GM12878 (cell line): ENCODE data around the gene ELL2. TPM values are rescaled to one million over a fixed set of nuclear protein-coding genes. Genes with fewer than 3 reads are reported as not detected.

ENCODE experiments used
- ATAC-seq: fragments of 200-7000 bp; cut with Tn5 transposase; 3 replicates; pipeline ENCODE4 v1.9.1; 2020; ENCODE audit warnings: mild to moderate bottlenecking, moderate library complexity
- BruUV-seq: library from RNA; stranded (reverse); fragments of 400-500 nt; replicated peaks from 2 replicates; lab custom pipeline; 2021; lab: Mats Ljungman, UMichigan
- CTCF ChIA-PET: fragments of 300-600 bp; sonication (Branson Sonifier 250); formaldehyde crosslinking; extraction: SDS; loops from one replicate; lab custom pipeline; 2021; ENCODE audit warnings: inconsistent platforms; lab: Yijun Ruan, JAX
- POLR2A ChIA-PET: fragments of 350-600 bp; formaldehyde crosslinking; extraction: SDS; loops from one replicate; lab custom pipeline; 2021; ENCODE audit warnings: inconsistent platforms; lab: Charles Lee
- RAD21 ChIA-PET: fragments of 300-600 bp; sonication (Branson Sonifier 250); formaldehyde crosslinking; loops from one replicate; lab custom pipeline; 2023; ENCODE audit warnings: antibody characterized with exemption; ENCODE audit not compliant: unreplicated experiment; lab: Charles Lee
- SMC1A ChIA-PET: fragments of 300-600 bp; sonication (Branson Sonifier 250); formaldehyde crosslinking; loops from one replicate; lab custom pipeline; 2023; ENCODE audit not compliant: unreplicated experiment, uncharacterized antibody; lab: Charles Lee
- DNase-seq: peaks from one replicate; pipeline ENCODE4 v3.0.0-alpha.2; 2011; ENCODE audit warnings: low read depth, low spot score
- FAIRE-seq: peaks from 3 replicates; lab custom pipeline; 2011; peaks lifted over from hg19 to GRCh38; lab: Jason Lieb, UNC
- H2AFZ ChIP-seq: 2 replicates; pipeline ENCODE4 v1.6.0; 2011; ENCODE audit warnings: low read depth, low read length, control low read depth; ENCODE audit not compliant: control insufficient read depth
- H3K27ac ChIP-seq: 2 replicates; pipeline ENCODE4 v1.5.1; 2011; ENCODE audit warnings: control low read depth; ENCODE audit not compliant: control insufficient read depth, insufficient read depth
- H3K27me3 ChIP-seq, 2 experiments: replicated peaks in 1 of 2; 2 replicates each; pipeline versions ENCODE4 v1.6.0 to v1.6.1; 2011; ENCODE audit warnings: low read length in 1 of 2; ENCODE audit not compliant: control insufficient read depth in 2 of 2, insufficient read depth in 2 of 2
- H3K36me3 ChIP-seq, 2 experiments: 2 replicates each; pipeline ENCODE4 v1.5.1; 2011; ENCODE audit warnings: low read length in 1 of 2; ENCODE audit not compliant: control insufficient read depth in 2 of 2, insufficient read depth in 2 of 2
- H3K4me1 ChIP-seq: 2 replicates; pipeline ENCODE4 v1.6.1; 2011; ENCODE audit warnings: mild to moderate bottlenecking, low read length, moderate library complexity, mixed read lengths; ENCODE audit not compliant: control insufficient read depth, insufficient read depth
- H3K4me2 ChIP-seq: 2 replicates; pipeline ENCODE4 v1.6.0; 2011; ENCODE audit warnings: control low read depth; ENCODE audit not compliant: control insufficient read depth, insufficient read depth
- H3K4me3 ChIP-seq: fragments of 200-600 bp; sonication (generic); 2 replicates; pipeline ENCODE4 v1.5.1; 2016
- H3K79me2 ChIP-seq: 2 replicates; pipeline ENCODE4 v1.6.0; 2011; ENCODE audit warnings: low read length; ENCODE audit not compliant: control insufficient read depth, insufficient read depth
- H3K9ac ChIP-seq: 2 replicates; pipeline ENCODE4 v1.8.0; 2011; ENCODE audit warnings: low read length, control low read depth, mixed read lengths; ENCODE audit not compliant: control insufficient read depth, insufficient read depth
- H3K9me3 ChIP-seq: replicated peaks from 3 replicates; pipeline ENCODE4 v1.5.1; 2011; ENCODE audit warnings: mild to moderate bottlenecking, low read length; ENCODE audit not compliant: control insufficient read depth, insufficient read depth
- H4K20me1 ChIP-seq: 2 replicates; pipeline ENCODE4 v1.6.0; 2011; ENCODE audit not compliant: control insufficient read depth, insufficient read depth
- CBX3 ChIP-seq: fragments of 200-600 bp; sonication (generic); IDR thresholded peaks from 2 replicates; pipeline ENCODE4 v1.6.1; 2016; ENCODE audit warnings: low read depth, borderline replicate concordance
- EED ChIP-seq: sonication (generic); IDR thresholded peaks from 2 replicates; pipeline ENCODE4 v1.6.1; 2016; ENCODE audit warnings: antibody characterized with exemption, low read depth
- RCOR1 ChIP-seq: conservative IDR thresholded peaks from 2 replicates; pipeline ENCODE4 v1.6.1; 2012; ENCODE audit warnings: low read depth, low read length, improper control_type of control experiment
- RUNX3 ChIP-seq: IDR thresholded peaks from 2 replicates; pipeline ENCODE4 v1.6.1; 2012; ENCODE audit warnings: low read length, inconsistent platforms
- WGBS: methylation state at CpG from one replicate; pipeline ENCODE4 v1.1.6; 2016; ENCODE audit warnings: low lambda C conversion rate; ENCODE audit not compliant: insufficient replicate concordance, insufficient coverage; ENCODE audit errors: missing lambda C conversion rate; 5-methylcytosine and 5-hydroxymethylcytosine counted together
- in situ Hi-C: fragments of 300-500 bp; cut with MboI; formaldehyde crosslinking; loops from 9 replicates; pipeline ENCODE4 v1.14.3; 2018; ENCODE audit warnings: mixed read lengths
- intact Hi-C: fragments of 100-400 bp; cut with micrococcal nuclease; formaldehyde crosslinking; loops from one replicate; pipeline ENCODE4 v1.14.2; 2022; ENCODE audit not compliant: unreplicated experiment
- polyA plus RNA-seq, 11 experiments: library from polyadenylated mRNA; depleted of rRNA in 4 of 11; unstranded in 6 of 11; stranded (reverse) in 5 of 11; fragments of >200 nt; fragmentation: Nextera tagmentation in 4 of 11; fragmentation: Illumina TruSeq in 1 of 11; extraction: Ambion mirVana in 4 of 11; extraction: Trizol in 1 of 11; gene quantifications; 1 replicate in 1 of 11; 2 replicates in 10 of 11; pipeline versions ENCODE4 v1.2.1 to v1.2.3, GENCODE V29; 2011 to 2016; ENCODE audit warnings: inconsistent platforms in 2 of 11, missing spikeins in 2 of 11, low read depth in 1 of 11
- total RNA-seq, 4 experiments: library from RNA; depleted of rRNA in 3 of 4; stranded (reverse); fragments of >200 nt in 3 of 4; fragmentation: Illumina TruSeq in 1 of 4; extraction: Trizol in 1 of 4; gene quantifications; 2 replicates each; pipeline versions ENCODE4 v1.2.1 to v1.2.3, GENCODE V29; 2013 to 2021
- TF ChIP-seq, protein P1 (sequence below): fragments of 450-650 bp; IDR thresholded peaks from 2 replicates; pipeline ENCODE4 v1.6.1; 2017; ENCODE audit warnings: mild to moderate bottlenecking
- TF ChIP-seq, protein P2 (sequence below): IDR thresholded peaks from 2 replicates; pipeline ENCODE4 v1.6.1; 2012; ENCODE audit warnings: low read depth, low read length, improper control_type of control experiment

ELL2 gene
- total and polyA plus RNA-seq, 10 of the 15 experiments (the other 5 are each of a cell fraction or from before 2014, with no cell fraction given) = 24.2 to 91.4 (median 57.4) TPM

DNA sequence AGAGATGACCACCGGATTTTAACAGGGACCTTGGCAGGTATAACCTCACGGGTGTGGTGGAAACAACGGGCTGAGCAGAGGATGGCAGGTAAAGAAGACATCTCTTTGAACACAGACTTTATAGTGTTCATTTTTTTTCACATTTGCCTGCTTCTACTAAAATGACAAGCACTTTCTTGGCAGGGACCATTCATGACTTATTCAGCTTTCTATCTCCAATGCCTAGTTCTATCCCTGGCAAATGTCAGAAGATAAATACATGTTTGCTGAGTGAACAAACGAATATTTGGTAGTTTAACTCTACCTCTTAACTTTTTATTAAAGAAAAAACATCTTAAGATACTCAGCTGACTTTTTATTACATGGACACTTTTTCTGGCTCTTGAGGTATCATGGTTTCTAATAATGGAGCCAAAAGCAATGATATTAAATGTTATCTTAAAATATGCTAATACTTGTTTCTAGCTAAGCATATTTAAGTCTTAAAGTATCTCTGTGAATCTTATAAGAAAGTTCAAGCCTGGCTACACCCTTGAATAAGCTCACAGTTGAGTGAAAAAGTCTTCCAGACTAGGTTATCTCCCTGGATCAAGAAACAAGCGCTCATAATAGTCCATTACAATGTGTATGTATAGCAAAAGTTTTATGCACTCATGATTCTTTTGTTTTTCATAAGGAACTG is 8.5 kb downstream of the ELL2 start:
- BruUV-seq = no TSS peak
- intact Hi-C loops (loop anchor here (10.0 kb wide), 1 partner anchor 308 kb away; the partner anchor contains the start of gene RFESD), in situ Hi-C loops (no loop called here)
- no peak overlapping the region for H3K4me3 ChIP-seq
- ATAC-seq (peak; percentile 16), FAIRE-seq (no peak), DNase-seq (no peak)
- H3K27ac ChIP-seq = no peak overlapping the region; the same call in 1 of the 2 replicates
- no peaks in the 10 kb centered on the region for H4K20me1 ChIP-seq
- ChIA-PET POLR2A (interaction anchor here (0.5 to 3.4 kb wide), 5 partner anchors 12 to 133 kb away, joined by 3 to 11 read pairs (median 3); no protein-coding TSS in a partner anchor), SMC1A (interaction anchor here (0.6 to 1.8 kb wide), 11 partner anchors 10 to 83 kb away, joined by 3 to 9 read pairs (median 5); no protein-coding TSS in a partner anchor), CTCF (interaction anchor here (0.5 to 3.9 kb wide), 7 partner anchors 9 to 383 kb away, joined by 3 to 17 read pairs (median 5); partner anchors contain the start of gene ELL2), RAD21 (interaction anchor here (1.0 to 2.1 kb wide), 8 partner anchors 9 to 382 kb away, joined by 3 to 7 read pairs (median 4); no protein-coding TSS in a partner anchor)
- no peaks in the 10 kb centered on the region for H3K27me3 ChIP-seq
- peaks cover 93% of the 10 kb centered on the region for H3K79me2 ChIP-seq
- no peak overlapping the region for H3K9ac ChIP-seq
- H2AFZ ChIP-seq = no peak overlapping the region
- TF ChIP-seq, protein P1, sequence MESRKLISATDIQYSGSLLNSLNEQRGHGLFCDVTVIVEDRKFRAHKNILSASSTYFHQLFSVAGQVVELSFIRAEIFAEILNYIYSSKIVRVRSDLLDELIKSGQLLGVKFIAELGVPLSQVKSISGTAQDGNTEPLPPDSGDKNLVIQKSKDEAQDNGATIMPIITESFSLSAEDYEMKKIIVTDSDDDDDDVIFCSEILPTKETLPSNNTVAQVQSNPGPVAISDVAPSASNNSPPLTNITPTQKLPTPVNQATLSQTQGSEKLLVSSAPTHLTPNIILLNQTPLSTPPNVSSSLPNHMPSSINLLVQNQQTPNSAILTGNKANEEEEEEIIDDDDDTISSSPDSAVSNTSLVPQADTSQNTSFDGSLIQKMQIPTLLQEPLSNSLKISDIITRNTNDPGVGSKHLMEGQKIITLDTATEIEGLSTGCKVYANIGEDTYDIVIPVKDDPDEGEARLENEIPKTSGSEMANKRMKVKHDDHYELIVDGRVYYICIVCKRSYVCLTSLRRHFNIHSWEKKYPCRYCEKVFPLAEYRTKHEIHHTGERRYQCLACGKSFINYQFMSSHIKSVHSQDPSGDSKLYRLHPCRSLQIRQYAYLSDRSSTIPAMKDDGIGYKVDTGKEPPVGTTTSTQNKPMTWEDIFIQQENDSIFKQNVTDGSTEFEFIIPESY = no peak
- TF ChIP-seq, protein P2, sequence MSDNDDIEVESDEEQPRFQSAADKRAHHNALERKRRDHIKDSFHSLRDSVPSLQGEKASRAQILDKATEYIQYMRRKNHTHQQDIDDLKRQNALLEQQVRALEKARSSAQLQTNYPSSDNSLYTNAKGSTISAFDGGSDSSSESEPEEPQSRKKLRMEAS = no peak
- no peak for TF ChIP-seq EED
- no peak for TF ChIP-seq CBX3
- TF ChIP-seq RUNX3 = no peak
- no peak for TF ChIP-seq RCOR1
- H3K4me1 ChIP-seq = peaks cover 16% of the 10 kb centered on the region; the same call in 1 of the 2 replicates
- H3K9me3 ChIP-seq = no peaks in the 10 kb centered on the region; the same call in 2 of the 3 replicates
- 88% methylated on average over 5 of the region's 5 CpGs for WGBS
- H3K36me3 ChIP-seq = peaks cover 0 to 6% of the 10 kb centered on the region in 2 experiments; a peak in 1 of 4 replicates
- H3K4me2 ChIP-seq = peak overlapping the region; percentile 47; the same call in 1 of the 2 replicates
